GM18508 (cell line): ENCODE measurements around the gene INPP5A.

ENCODE experiments used
- ATAC-seq: cut with Tn5 transposase; IDR thresholded peaks from one replicate; pipeline ENCODE4 v1.9.1; 2021; ENCODE audit warnings: moderate number of reproducible peaks; ENCODE audit not compliant: insufficient read depth, unreplicated experiment

Gene INPP5A

GRCh38 chr10:132624061-132624846 is 86.7 kb downstream of the INPP5A start:
- ATAC-seq, result no peak

- ATAC-seq, result no peak
Measured at GRCh38 chr10:132624847-132625471, 87.4 kb downstream of the INPP5A start.

GRCh38 chr10:132626019-132626760 is 88.6 kb downstream of the INPP5A start:
- ATAC-seq, result no peak

GRCh38 chr10:132626761-132627665 is 89.4 kb downstream of the INPP5A start:
- ATAC-seq, result no peak

- ATAC-seq, result no peak
Measured at GRCh38 chr10:132627666-132628531, 90.3 kb downstream of the INPP5A start.

GRCh38 chr10:132628966-132629900 is 91.6 kb downstream of the INPP5A start:
- no peak for ATAC-seq

- ATAC-seq, result no peak
Measured at GRCh38 chr10:132630156-132630555, 92.6 kb downstream of the INPP5A start.

- ATAC-seq, result no peak
Measured at GRCh38 chr10:132630666-132631337, 93.2 kb downstream of the INPP5A start.

GRCh38 chr10:132631338-132631735 is 93.8 kb downstream of the INPP5A start:
- no peak for ATAC-seq

- no peak for ATAC-seq
Measured at GRCh38 chr10:132632091-132632561, 94.5 kb downstream of the INPP5A start.

- ATAC-seq, result no peak
Measured at GRCh38 chr10:132632851-132633684, 95.5 kb downstream of the INPP5A start.

- ATAC-seq, result no peak
Measured at GRCh38 chr10:132634241-132634946, 96.8 kb downstream of the INPP5A start.

- no peak for ATAC-seq
Measured at GRCh38 chr10:132634947-132635271, 97.3 kb downstream of the INPP5A start.

- no peak for ATAC-seq
Measured at GRCh38 chr10:132636358-132636757, 98.8 kb downstream of the INPP5A start.

- no peak for ATAC-seq
Measured at GRCh38 chr10:132637477-132638129, 100.0 kb downstream of the INPP5A start.

GRCh38 chr10:132638130-132638515 is 100.5 kb downstream of the INPP5A start:
- ATAC-seq, result no peak
